AG04450 (cell line): ENCODE data around the gene NCCRP1. TPM values are rescaled to one million over a fixed set of nuclear protein-coding genes. Genes with fewer than 3 reads are reported as not detected.

ENCODE experiments used
- CTCF ChIA-PET: fragments of 300-600, 350-600 bp; formaldehyde crosslinking; extraction: SDS; loops from one replicate; lab custom pipeline; 2022; ENCODE audit warnings: antibody characterized with exemption, inconsistent platforms; lab: Charles Lee
- POLR2A ChIA-PET: fragments of 350-600 bp; formaldehyde crosslinking; extraction: SDS; loops from one replicate; lab custom pipeline; 2021; ENCODE audit warnings: antibody characterized with exemption, inconsistent platforms; lab: Yijun Ruan, JAX
- DNase-seq: peaks from one replicate; pipeline ENCODE4 v3.0.0-alpha.2; 2011; ENCODE audit warnings: low read depth, low spot score
- H3K27ac ChIP-seq: one replicate; pipeline ENCODE4 v1.5.1; 2012; ENCODE audit warnings: low read depth, low read length, control low read depth
- H3K27me3 ChIP-seq: one replicate; pipeline ENCODE4 v1.6.0; 2012; ENCODE audit warnings: low read length; ENCODE audit not compliant: control insufficient read depth, insufficient read depth
- H3K4me3 ChIP-seq: 2 replicates; pipeline ENCODE4 v1.5.1; 2011; ENCODE audit warnings: mild to moderate bottlenecking, low read depth, low read length, control low read depth
- H3K9me3 ChIP-seq: 2 replicates; pipeline ENCODE4 v1.5.1; 2012; ENCODE audit warnings: low read length; ENCODE audit not compliant: control insufficient read depth, insufficient read depth
- CTCF ChIP-seq: IDR thresholded peaks from 2 replicates; pipeline ENCODE4 v1.5.1; 2011; ENCODE audit warnings: low read depth, low read length, control low read depth, inconsistent platforms
- polyA plus RNA-seq: library from polyadenylated mRNA; depleted of rRNA; stranded (reverse); fragments of >200 nt; gene quantifications from 2 replicates; pipeline ENCODE4 v1.2.3, GENCODE V29; 2011

Gene NCCRP1
- polyA plus RNA-seq, 1 experiment = not detected

- no peak for DNase-seq
Measured at GRCh38 chr19:39192846-39193245, 3.9 kb upstream of the NCCRP1 start.

GRCh38 chr19:39193803-39194202 is 3.0 kb upstream of the NCCRP1 start:
- ChIA-PET CTCF (interaction anchor here (0.6 to 0.8 kb wide), 2 partner anchors 11 to 162 kb away, joined by 3 to 4 read pairs; partner anchors contain the start of genes FBXO27 and SYCN), POLR2A (no interaction called here)
- Histone ChIP-seq H3K27me3 (peaks cover 39% of the 10 kb centered on the region), H3K27ac (no peak overlapping the region), H3K4me3 (no peak overlapping the region), H3K9me3 (no peaks in the 10 kb centered on the region)
- DNase-seq = no peak
- no peak for TF ChIP-seq CTCF

More at GRCh38 chr19:39192846-39193245, 3.9 kb upstream of the NCCRP1 start:
- H3K4me3 ChIP-seq = no peak overlapping the region
- POLR2A ChIA-PET = no interaction called here
- no peaks in the 10 kb centered on the region for H3K9me3 ChIP-seq
- no peak for TF ChIP-seq CTCF
- CTCF ChIA-PET = no interaction called here
- H3K27me3 ChIP-seq = peaks cover 34% of the 10 kb centered on the region
- H3K27ac ChIP-seq = no peak overlapping the region

GRCh38 chr19:39194832-39195542 is 1.8 kb upstream of the NCCRP1 start:
- Histone ChIP-seq H3K4me3 (no peak overlapping the region), H3K9me3 (no peaks in the 10 kb centered on the region; the same call in 1 of the 2 replicates), H3K27me3 (peaks cover 42% of the 10 kb centered on the region), H3K27ac (peak overlapping the region; percentile 21)
- no peak for DNase-seq
- CTCF ChIA-PET = no interaction called here
- POLR2A ChIA-PET = interaction anchor here (0.6 kb wide), 3 partner anchors 42 to 807 kb away, joined by 3 to 4 read pairs (median 4); no protein-coding TSS in a partner anchor
- no peak for TF ChIP-seq CTCF

GRCh38 chr19:39195755-39196154 is 1.0 kb upstream of the NCCRP1 start:
- Histone ChIP-seq H3K4me3 (no peak overlapping the region), H3K27me3 (peaks cover 45% of the 10 kb centered on the region), H3K27ac (no peak overlapping the region), H3K9me3 (no peaks in the 10 kb centered on the region; the same call in 1 of the 2 replicates)
- no peak for TF ChIP-seq CTCF
- ChIA-PET POLR2A (interaction anchor here (0.6 kb wide), 3 partner anchors 43 to 808 kb away, joined by 3 to 4 read pairs (median 4); no protein-coding TSS in a partner anchor), CTCF (no interaction called here)
- DNase-seq = no peak

- ChIA-PET POLR2A (no interaction called here), CTCF (no interaction called here)
- no peak for DNase-seq
- TF ChIP-seq CTCF = no peak
- no peaks in the 10 kb centered on the region; the same call in 1 of the 2 replicates for H3K9me3 ChIP-seq
- no peak overlapping the region for H3K4me3 ChIP-seq
- H3K27me3 ChIP-seq = peaks cover 45% of the 10 kb centered on the region
- no peak overlapping the region for H3K27ac ChIP-seq
Measured at GRCh38 chr19:39196320-39196719, 444 bp upstream of the NCCRP1 start.
